Central memory CD4-positive, alpha-beta T cell (primary cell): ENCODE measurements around the gene CPVL.

Experiments used
- DNase-seq: peaks from one replicate; pipeline ENCODE4 v3.0.0; 2022

Gene CPVL

GRCh38 chr7:29154076-29154475, 7.7 kb upstream of the CPVL start:
- no peak for DNase-seq

- no peak for DNase-seq
Observed at GRCh38 chr7:29150856-29151255, 4.5 kb upstream of the CPVL start.

- DNase-seq = no peak
Observed at GRCh38 chr7:29149036-29149435, 2.7 kb upstream of the CPVL start.

- DNase-seq = no peak
Observed at GRCh38 chr7:29147821-29148220, 1.5 kb upstream of the CPVL start.

- no peak for DNase-seq
Observed at GRCh38 chr7:29146888-29147609, 712 bp upstream of the CPVL start.

- no peak for DNase-seq
Observed at GRCh38 chr7:29145553-29146056, 732 bp downstream of the CPVL start.

- DNase-seq = no peak
Observed at GRCh38 chr7:29143751-29144150, 2.6 kb downstream of the CPVL start.

- no peak for DNase-seq
Observed at GRCh38 chr7:29142021-29142727, 4.2 kb downstream of the CPVL start.

- DNase-seq = no peak
Observed at GRCh38 chr7:29140873-29141468, 5.4 kb downstream of the CPVL start.

GRCh38 chr7:29139796-29140195, 6.5 kb downstream of the CPVL start:
- DNase-seq = no peak

- no peak for DNase-seq
Observed at GRCh38 chr7:29139191-29139590, 7.1 kb downstream of the CPVL start.

GRCh38 chr7:29138588-29138987, 7.7 kb downstream of the CPVL start:
- DNase-seq = no peak

- no peak for DNase-seq
Observed at GRCh38 chr7:29135846-29136245, 10.5 kb downstream of the CPVL start.

- DNase-seq = no peak
Observed at GRCh38 chr7:29132980-29133379, 13.4 kb downstream of the CPVL start.

GRCh38 chr7:29131678-29132077, 14.7 kb downstream of the CPVL start:
- DNase-seq = no peak

GRCh38 chr7:29130096-29130495, 16.2 kb downstream of the CPVL start:
- DNase-seq = no peak

GRCh38 chr7:29127527-29127926, 18.8 kb downstream of the CPVL start:
- no peak for DNase-seq

- DNase-seq = no peak
Observed at GRCh38 chr7:29126804-29127203, 19.5 kb downstream of the CPVL start.

GRCh38 chr7:29123626-29124190, 22.6 kb downstream of the CPVL start:
- DNase-seq = no peak

GRCh38 chr7:29122759-29123158, 23.6 kb downstream of the CPVL start:
- no peak for DNase-seq

GRCh38 chr7:29122081-29122480, 24.3 kb downstream of the CPVL start:
- no peak for DNase-seq

GRCh38 chr7:29120955-29121354, 25.4 kb downstream of the CPVL start:
- DNase-seq = no peak

- DNase-seq = no peak
Observed at GRCh38 chr7:29119538-29119937, 26.8 kb downstream of the CPVL start.
